Medulla oblongata (tissue), 1 donor: ENCODE data around the gene GLB1L3.
A peak's percentile ranks its signal among the peaks of the same experiment; 100 is the strongest.
"Not testable (repeated sequence)": the region's sequence is repeated elsewhere in the genome, so short reads cannot be mapped to it uniquely, and the experiment has no call there.

Experiments used
- DNase-seq: peaks from one replicate; pipeline ENCODE4 v3.0.0-alpha.2; 2015; ENCODE audit errors: extremely low spot score

The GLB1L3 gene

GRCh38 chr11:134344497-134345236 lies 68.5 kb downstream of the GLB1L3 start:
- not testable (repeated sequence) for DNase-seq

GRCh38 chr11:134345237-134345550 lies 69.0 kb downstream of the GLB1L3 start:
- DNase-seq, result no peak

GRCh38 chr11:134346101-134346975 lies 70.2 kb downstream of the GLB1L3 start:
- no peak for DNase-seq

GRCh38 chr11:134346976-134347350 lies 70.8 kb downstream of the GLB1L3 start:
- DNase-seq, result no peak

GRCh38 chr11:134347441-134347840 lies 71.3 kb downstream of the GLB1L3 start:
- DNase-seq, result no peak

GRCh38 chr11:134349109-134349801 lies 73.1 kb downstream of the GLB1L3 start:
- DNase-seq, result no peak

GRCh38 chr11:134349802-134350355 lies 73.7 kb downstream of the GLB1L3 start:
- DNase-seq, result no peak

- DNase-seq, result no peak
Measured at GRCh38 chr11:134350381-134350780, 74.2 kb downstream of the GLB1L3 start.

GRCh38 chr11:134352111-134352510 lies 75.9 kb downstream of the GLB1L3 start:
- no peak for DNase-seq

- no peak for DNase-seq
Measured at GRCh38 chr11:134355136-134355535, 79.0 kb downstream of the GLB1L3 start.

GRCh38 chr11:134355656-134356055 lies 79.5 kb downstream of the GLB1L3 start:
- DNase-seq, result no peak

- no peak for DNase-seq
Measured at GRCh38 chr11:134356656-134357544, 80.7 kb downstream of the GLB1L3 start.

- DNase-seq, result no peak
Measured at GRCh38 chr11:134357545-134357839, 81.3 kb downstream of the GLB1L3 start.

- DNase-seq, result no peak
Measured at GRCh38 chr11:134358165-134358855, 82.1 kb downstream of the GLB1L3 start.

GRCh38 chr11:134358856-134359490 lies 82.8 kb downstream of the GLB1L3 start:
- no peak for DNase-seq

GRCh38 chr11:134359646-134360045 lies 83.5 kb downstream of the GLB1L3 start:
- no peak for DNase-seq

GRCh38 chr11:134360050-134360835 lies 84.1 kb downstream of the GLB1L3 start:
- peak; percentile 90 for DNase-seq

- DNase-seq, result no peak
Measured at GRCh38 chr11:134361661-134362060, 85.5 kb downstream of the GLB1L3 start.

GRCh38 chr11:134362192-134362901 lies 86.2 kb downstream of the GLB1L3 start:
- DNase-seq, result no peak
